Small intestine (tissue), 7 donors: Measurements from ENCODE around the gene EVI2B. TPM values are rescaled to one million over a fixed set of nuclear protein-coding genes. Genes with fewer than 3 reads are reported as not detected.
"Not testable (repeated sequence)": the region's sequence is repeated elsewhere in the genome, so short reads cannot be mapped to it uniquely, and the experiment has no call there.

Experiments
- DNase-seq, 2 donors: peaks; one replicate each; pipeline versions ENCODE4 v3.0.0 to v3.0.0-alpha.2; 2013
- FAIRE-seq: peaks from 2 replicates; lab custom pipeline; 2012; peaks lifted over from hg19 to GRCh38; lab: Jason Lieb, UNC
- H3K27ac ChIP-seq, 3 donors: one replicate each; pipeline ENCODE4 v1.5.1; 2013; ENCODE audit warnings: low read length in 2 of 3, mild to moderate bottlenecking in 2 of 3, control low read depth in 1 of 3, inconsistent platforms in 1 of 3, low read depth in 1 of 3, moderate library complexity in 1 of 3
- H3K27me3 ChIP-seq, 3 donors: one replicate each; pipeline ENCODE4 v1.6.1; 2013; ENCODE audit warnings: low read length in 3 of 3, inconsistent platforms in 1 of 3; ENCODE audit not compliant: control insufficient read depth in 3 of 3, insufficient read depth in 3 of 3
- H3K36me3 ChIP-seq, 3 donors: one replicate each; pipeline ENCODE4 v1.6.1; 2013; ENCODE audit warnings: low read length in 3 of 3, inconsistent platforms in 1 of 3, low read depth in 1 of 3, mild to moderate bottlenecking in 1 of 3, moderate library complexity in 1 of 3; ENCODE audit not compliant: control insufficient read depth in 3 of 3, insufficient read depth in 2 of 3
- H3K4me1 ChIP-seq, 3 donors: one replicate each; pipeline ENCODE4 v1.6.1; 2013; ENCODE audit warnings: low read length in 2 of 3, inconsistent platforms in 1 of 3, low read depth in 1 of 3, mild to moderate bottlenecking in 1 of 3, moderate library complexity in 1 of 3; ENCODE audit not compliant: control insufficient read depth in 3 of 3, insufficient read depth in 2 of 3
- H3K4me3 ChIP-seq, 3 donors: one replicate each; pipeline ENCODE4 v1.5.1; 2013; ENCODE audit warnings: low read length in 3 of 3, control low read depth in 1 of 3, inconsistent platforms in 1 of 3, low read depth in 1 of 3, mild to moderate bottlenecking in 1 of 3, moderate library complexity in 1 of 3
- H3K9me3 ChIP-seq, 2 donors: one replicate each; pipeline ENCODE4 v1.6.1; 2013; ENCODE audit warnings: low read depth in 1 of 2, low read length in 1 of 2; ENCODE audit not compliant: control insufficient read depth in 2 of 2, insufficient read depth in 1 of 2
- WGBS, 3 donors: extraction: QIAGEN DNeasy Blood & Tissue Kit; methylation state at CpG; one replicate each; pipeline ENCODE4 v1.1.7; 2013; 5-methylcytosine and 5-hydroxymethylcytosine counted together
- polyA plus RNA-seq, 4 donors: library from polyadenylated mRNA; stranded (reverse) in 3 of 4; unstranded in 1 of 4; fragments of 200-250 nt in 3 of 4; fragments of 120-200 nt in 1 of 4; gene quantifications; one replicate each; pipeline versions ENCODE4 v1.2.1 to v1.2.3, GENCODE V29; 2013
- donor health status: healthy with polysubstance abuse.
- donor health status: control.
- donor health status: control.
- donor health status: Bipolar disorder and iron deficiency.
- donor health status: healthy.

The EVI2B gene
- polyA plus RNA-seq, 4 donors, result 1.1 to 20.5 (median 7.3) TPM

DNA sequence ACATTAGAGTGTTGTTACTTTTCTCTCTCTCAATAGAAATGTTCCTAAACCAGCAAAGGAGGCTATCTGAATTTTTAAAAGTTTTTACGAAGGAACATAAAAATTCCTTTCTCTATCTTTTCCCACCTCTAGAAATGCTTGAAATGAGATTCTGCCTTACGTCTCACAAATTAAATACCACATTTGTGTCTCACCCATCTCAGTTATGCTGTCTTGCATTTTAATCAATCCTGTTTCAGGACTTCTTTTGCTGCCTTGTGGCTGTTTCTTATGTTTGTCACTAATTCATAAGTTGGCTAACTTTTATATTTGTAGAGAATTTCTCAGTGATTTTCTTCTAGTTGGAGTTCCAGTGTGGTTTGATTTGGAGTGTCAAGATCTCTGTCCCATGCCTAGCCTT lies 20.3 kb downstream of the EVI2B start:
- DNase-seq, result no peak
- no peak overlapping the region for H3K27ac ChIP-seq
- no peak overlapping the region for H3K4me3 ChIP-seq
- WGBS, 3 donors, result 93 to 98% (median 95%) methylated on average over 2 of the region's 2 CpGs
- H3K27me3 ChIP-seq, result no peaks in the 10 kb centered on the region
- no peaks in the 10 kb centered on the region for H3K9me3 ChIP-seq
- peaks cover 0 to 3% (median 1%) of the 10 kb centered on the region in 3 donors for H3K36me3 ChIP-seq
- no peak for FAIRE-seq
- H3K4me1 ChIP-seq, result no peaks in the 10 kb centered on the region

DNA sequence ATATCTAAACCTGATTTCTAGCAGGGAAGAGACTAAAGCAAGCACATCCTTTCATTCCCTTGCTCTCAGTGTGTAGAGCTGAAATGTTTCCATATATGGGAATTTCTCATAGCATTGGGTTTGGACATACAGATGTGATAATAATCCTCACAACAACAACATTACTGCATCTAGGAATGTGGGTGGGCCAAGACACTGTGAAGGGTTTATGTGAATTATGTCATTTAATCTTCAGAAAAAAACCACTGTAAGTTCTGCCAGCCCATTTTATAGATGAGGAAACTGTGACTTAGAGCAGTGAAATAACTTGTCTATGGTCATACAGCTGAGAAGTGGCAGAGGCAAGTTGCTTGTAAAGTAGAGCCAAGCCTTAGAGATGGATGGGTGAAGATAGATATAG lies 22.0 kb downstream of the EVI2B start:
- H3K4me1 ChIP-seq, result no peaks in the 10 kb centered on the region
- no peak for FAIRE-seq
- no peaks in the 10 kb centered on the region for H3K27me3 ChIP-seq
- H3K36me3 ChIP-seq, result peaks cover 1 to 3% (median 2%) of the 10 kb centered on the region in 3 donors
- no peaks in the 10 kb centered on the region for H3K9me3 ChIP-seq
- H3K27ac ChIP-seq, result no peak overlapping the region
- H3K4me3 ChIP-seq, result no peak overlapping the region
- DNase-seq, result no peak

DNA sequence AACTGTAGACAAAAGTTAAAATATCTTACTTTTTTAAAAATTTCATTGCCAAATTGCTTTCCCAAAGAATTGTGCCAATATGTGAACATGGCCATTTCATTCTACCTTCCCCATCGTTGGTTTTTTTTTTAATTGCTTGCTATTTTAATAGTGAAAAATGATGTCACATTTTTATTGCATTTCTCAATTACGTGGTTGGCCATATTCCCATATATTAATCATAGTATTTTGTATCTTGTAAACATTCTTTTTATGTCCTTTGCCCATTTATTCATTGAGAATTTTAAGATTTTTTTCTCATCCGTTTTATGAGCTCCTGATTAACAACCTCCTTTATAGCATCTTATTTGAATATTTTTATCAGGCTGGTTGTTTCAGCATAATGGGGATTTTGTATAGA lies 24.1 kb downstream of the EVI2B start:
- H3K36me3 ChIP-seq, result peaks cover 1 to 11% (median 2%) of the 10 kb centered on the region in 3 donors
- no peak overlapping the region for H3K4me3 ChIP-seq

DNA sequence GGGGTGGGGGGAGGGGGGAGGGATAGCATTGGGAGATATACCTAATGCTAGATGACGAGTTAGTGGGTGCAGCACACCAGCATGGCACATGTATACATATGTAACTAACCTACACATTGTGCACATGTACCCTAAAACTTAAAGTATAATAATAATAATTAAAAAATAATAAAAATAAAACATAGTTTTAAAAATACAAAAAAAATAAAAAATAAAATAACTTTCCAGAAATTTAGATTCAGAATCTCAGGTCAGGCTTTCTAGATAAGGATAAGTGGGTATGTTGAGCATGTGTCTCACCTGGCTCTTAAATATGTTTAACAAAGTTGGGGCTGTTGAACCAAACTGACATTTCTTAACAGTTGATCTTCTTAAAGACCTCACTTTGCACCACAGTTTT lies 25.9 kb downstream of the EVI2B start:
- H3K27ac ChIP-seq, H3K4me1 ChIP-seq, FAIRE-seq, H3K9me3 ChIP-seq, H3K27me3 ChIP-seq, H3K4me3 ChIP-seq, DNase-seq: not testable (repeated sequence)
- peaks cover 1 to 23% (median 2%) of the 10 kb centered on the region in 3 donors for H3K36me3 ChIP-seq
- 40% methylated on average over 1 of the region's 1 CpG; no CpG with 5 or more reads in 2 of the 3 donors for WGBS, 3 donors

More for the DNA sequence above, 24.1 kb downstream of the EVI2B start:
- Histone ChIP-seq H3K9me3 (no peaks in the 10 kb centered on the region), H3K27me3 (no peaks in the 10 kb centered on the region), H3K4me1 (no peaks in the 10 kb centered on the region), H3K27ac (no peak overlapping the region)
- FAIRE-seq, result peak; percentile 23
- WGBS, 3 donors, result 52 to 68% (median 58%) methylated on average over 3 of the region's 3 CpGs
- DNase-seq, result no peak

DNA sequence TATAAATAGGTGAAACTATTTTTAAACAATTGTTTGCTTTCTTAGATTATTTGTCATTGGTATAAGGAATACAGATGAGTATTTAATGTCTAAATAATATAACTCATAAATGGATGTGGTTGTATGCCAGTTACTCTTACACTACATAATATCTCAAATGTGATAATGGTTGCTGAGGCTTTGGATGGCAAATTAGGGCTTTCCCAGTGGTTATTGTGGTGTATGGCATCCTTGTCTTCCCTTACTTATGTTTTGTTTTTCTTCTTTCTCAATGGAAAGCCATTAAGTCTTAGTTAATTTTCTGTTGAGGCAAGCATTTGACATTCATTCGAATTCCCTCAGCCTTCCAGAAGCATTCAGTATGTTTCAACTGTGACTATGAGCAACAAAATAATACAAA lies 27.3 kb downstream of the EVI2B start:
- Histone ChIP-seq H3K27me3 (no peaks in the 10 kb centered on the region), H3K4me1 (no peaks in the 10 kb centered on the region), H3K36me3 (peaks cover 0 to 31% (median 2%) of the 10 kb centered on the region in 3 donors), H3K4me3 (no peak overlapping the region), H3K9me3 (no peaks in the 10 kb centered on the region), H3K27ac (no peak overlapping the region)
- no peak for DNase-seq
- 91 to 97% (median 96%) methylated on average over 1 of the region's 1 CpG for WGBS, 3 donors
- no peak for FAIRE-seq

DNA sequence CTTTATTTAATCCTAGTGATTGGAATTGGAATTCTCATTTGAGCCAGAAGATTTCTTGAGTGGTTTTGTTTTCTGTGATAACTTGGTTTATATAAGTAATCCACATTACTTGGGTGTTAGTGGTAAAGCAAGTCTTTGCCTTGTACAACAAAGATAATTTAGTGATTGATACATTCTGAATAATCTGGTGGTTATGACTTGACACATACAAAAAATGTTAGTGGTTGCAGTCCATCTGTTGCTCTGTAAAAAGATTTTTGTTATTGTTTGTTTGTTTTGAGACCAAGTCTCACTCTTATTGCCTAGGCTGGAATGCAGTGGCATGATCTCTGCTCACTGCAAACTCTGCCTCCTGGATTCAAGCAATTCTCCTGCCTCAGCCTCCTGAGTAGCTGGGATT lies 30.0 kb downstream of the EVI2B start:
- H3K4me1 ChIP-seq, result no peaks in the 10 kb centered on the region
- H3K4me3 ChIP-seq, result no peak overlapping the region
- FAIRE-seq, result no peak
- no peaks in the 10 kb centered on the region for H3K9me3 ChIP-seq
- H3K27me3 ChIP-seq, result no peaks in the 10 kb centered on the region
- DNase-seq, result no peak
- peaks cover 2 to 38% (median 2%) of the 10 kb centered on the region in 3 donors for H3K36me3 ChIP-seq
- no peak overlapping the region for H3K27ac ChIP-seq

DNA sequence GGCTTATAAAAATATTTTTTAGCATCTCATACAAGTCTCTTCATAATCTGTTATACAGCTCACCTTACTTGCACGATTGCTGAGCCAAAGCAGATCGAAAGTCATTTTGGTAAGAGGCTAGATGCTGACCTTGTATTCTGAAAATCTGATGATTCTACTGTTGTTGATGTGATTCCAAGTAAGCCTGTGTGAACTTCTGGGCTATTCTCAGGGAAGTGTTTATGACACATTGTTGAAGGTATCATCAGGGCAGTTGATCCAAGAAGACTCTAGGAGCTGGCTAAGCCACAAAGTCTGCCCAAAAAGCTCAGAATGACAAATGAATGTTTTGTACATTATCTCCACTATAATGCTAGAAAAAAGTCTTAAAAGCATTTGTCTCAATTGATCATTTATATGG lies 32.8 kb downstream of the EVI2B start:
- Histone ChIP-seq H3K9me3 (no peaks in the 10 kb centered on the region), H3K4me3 (no peak overlapping the region), H3K27me3 (no peaks in the 10 kb centered on the region), H3K36me3 (peaks cover 0 to 38% (median 7%) of the 10 kb centered on the region in 3 donors), H3K27ac (no peak overlapping the region), H3K4me1 (no peaks in the 10 kb centered on the region)
- WGBS, 3 donors, result 95 to 98% (median 96%) methylated on average over 2 of the region's 2 CpGs
- DNase-seq, result no peak
- FAIRE-seq, result no peak

DNA sequence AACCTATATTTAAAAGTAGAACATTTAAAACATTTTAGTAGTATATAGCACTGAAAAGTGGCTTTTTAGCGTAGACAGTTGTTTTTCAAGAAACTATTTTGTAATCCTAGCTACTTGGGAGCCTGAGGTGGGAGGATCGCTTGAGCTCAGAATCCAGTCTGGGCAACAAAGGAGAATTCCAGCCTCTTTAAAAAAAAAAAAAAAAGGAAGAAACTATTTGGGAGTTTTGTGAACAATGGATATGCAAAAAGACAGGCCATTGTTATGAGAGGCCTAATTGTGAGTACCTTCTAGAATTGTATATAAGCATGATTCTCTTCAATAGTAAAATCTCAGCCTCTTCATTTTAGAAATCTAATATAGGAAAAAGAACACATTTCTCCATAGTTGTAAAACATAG lies 34.5 kb downstream of the EVI2B start:
- FAIRE-seq (no peak), DNase-seq (no peak)
- WGBS, 3 donors, result 97 to 100% (median 97%) methylated on average over 2 of the region's 2 CpGs
- H3K27ac ChIP-seq, result no peak overlapping the region
- no peaks in the 10 kb centered on the region for H3K27me3 ChIP-seq
- no peaks in the 10 kb centered on the region for H3K9me3 ChIP-seq
- no peak overlapping the region for H3K4me3 ChIP-seq
- peaks cover 0 to 28% (median 7%) of the 10 kb centered on the region in 3 donors for H3K36me3 ChIP-seq
- H3K4me1 ChIP-seq, result no peaks in the 10 kb centered on the region

DNA sequence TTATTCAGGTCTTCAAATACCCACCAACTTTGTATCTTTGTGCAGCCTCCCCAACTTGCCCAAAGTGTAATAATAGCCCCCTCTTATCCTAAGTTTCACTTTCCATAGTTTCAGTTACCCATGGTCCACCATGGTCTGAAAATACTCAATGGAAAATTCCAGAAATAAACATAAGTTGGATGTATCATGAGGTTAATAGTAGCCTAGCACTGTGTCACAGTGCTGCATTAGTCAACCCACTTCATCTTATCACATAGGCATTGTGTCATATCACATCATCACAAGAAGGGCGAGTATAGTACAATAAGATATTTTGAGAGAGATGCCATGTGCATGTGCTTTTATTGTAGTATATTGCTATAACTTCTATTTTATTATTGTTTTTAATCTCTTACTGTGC lies 38.7 kb downstream of the EVI2B start:
- Histone ChIP-seq H3K9me3 (no peaks in the 10 kb centered on the region), H3K36me3 (peaks cover 0 to 12% (median 7%) of the 10 kb centered on the region in 3 donors), H3K27me3 (no peaks in the 10 kb centered on the region), H3K27ac (no peak overlapping the region), H3K4me1 (peaks cover 0 to 4% (median 0%) of the 10 kb centered on the region in 3 donors), H3K4me3 (no peak overlapping the region)
- FAIRE-seq, result no peak
- WGBS, 3 donors, result 85 to 96% (median 89%) methylated on average over 1 of the region's 1 CpG
- DNase-seq, result no peak
